Ascending aorta (tissue), 2 donors: Measurements from ENCODE around the gene ARHGAP40. TPM values are rescaled to one million over a fixed set of nuclear protein-coding genes. Genes with fewer than 3 reads are reported as not detected.

Experiments used
- DNase-seq, 2 donors: peaks; one replicate each; pipeline ENCODE4 v3.0.0-alpha.2; 2019; ENCODE audit warnings: low spot score in 2 of 2
- H3K27ac ChIP-seq, 2 donors: fragments of 200-600 bp; sonication (generic); one replicate each; pipeline ENCODE4 v1.5.1; 2016 to 2017; ENCODE audit warnings: mild to moderate bottlenecking in 1 of 2
- H3K27me3 ChIP-seq: fragments of 200-600 bp; sonication (generic); one replicate; pipeline ENCODE4 v1.5.1; 2017
- H3K36me3 ChIP-seq, 2 donors: fragments of 200-600 bp; sonication (generic); one replicate each; pipeline ENCODE4 v1.5.1; 2016
- H3K4me1 ChIP-seq, 2 donors: fragments of 200-600 bp; sonication (generic); one replicate each; pipeline ENCODE4 v1.5.1; 2016 to 2017; ENCODE audit warnings: mild to moderate bottlenecking in 1 of 2
- H3K4me3 ChIP-seq, 2 donors: fragments of 200-600 bp; sonication (generic); one replicate each; pipeline ENCODE4 v1.5.1; 2016 to 2017; ENCODE audit warnings: mild to moderate bottlenecking in 1 of 2
- H3K9me3 ChIP-seq, 2 donors: fragments of 200-600 bp; sonication (generic); one replicate each; pipeline ENCODE4 v1.5.1; 2016
- CTCF ChIP-seq, 3 experiments: fragments of 200-600 bp in 2 of 3; fragments of 450-650 bp in 1 of 3; sonication (generic) in 2 of 3; IDR thresholded peaks; one replicate each; pipeline ENCODE4 v1.5.1; 2016 to 2019; ENCODE audit warnings: antibody characterized with exemption in 3 of 3, mild to moderate bottlenecking in 1 of 3, moderate library complexity in 1 of 3
- intact Hi-C: fragments of 100-400 bp; cut with DNase I; formaldehyde crosslinking; loops from one replicate; pipeline ENCODE4 v1.15.1; 2023
- total RNA-seq: library from RNA; depleted of rRNA; stranded (reverse); fragments of >200 nt; gene quantifications from one replicate; pipeline ENCODE4 v1.1.0, GENCODE V29; 2016

The ARHGAP40 gene
- total RNA-seq, 1 donor from 2014 or later = not detected

- H3K9me3 ChIP-seq = no peaks in the 10 kb centered on the region
- peaks cover 0 to 3% of the 10 kb centered on the region in 2 donors for H3K4me1 ChIP-seq
- no peak overlapping the region for H3K27ac ChIP-seq
- no peak for TF ChIP-seq CTCF (IDR thresholded peaks at IDR 0.05)
- H3K36me3 ChIP-seq = no peaks in the 10 kb centered on the region
- no peak for DNase-seq
- H3K4me3 ChIP-seq = no peak overlapping the region
- intact Hi-C loops = no loop called here
- H3K27me3 ChIP-seq = no peaks in the 10 kb centered on the region
Observed at GRCh38 chr20:38583306-38583705, 18.3 kb upstream of the ARHGAP40 start.

- no peak overlapping the region for H3K27ac ChIP-seq
- H3K9me3 ChIP-seq = no peaks in the 10 kb centered on the region
- no peak overlapping the region for H3K4me3 ChIP-seq
- TF ChIP-seq CTCF (IDR thresholded peaks at IDR 0.05) = no peak
- DNase-seq = no peak
- intact Hi-C loops = no loop called here
- no peaks in the 10 kb centered on the region for H3K27me3 ChIP-seq
- no peaks in the 10 kb centered on the region for H3K36me3 ChIP-seq
- H3K4me1 ChIP-seq = peaks cover 0 to 3% of the 10 kb centered on the region in 2 donors
Observed at GRCh38 chr20:38584099-38584763, 17.4 kb upstream of the ARHGAP40 start.

GRCh38 chr20:38585404-38586180 lies 16.0 kb upstream of the ARHGAP40 start:
- Histone ChIP-seq H3K9me3 (no peaks in the 10 kb centered on the region), H3K4me3 (no peak overlapping the region), H3K36me3 (no peaks in the 10 kb centered on the region), H3K4me1 (peaks cover 0 to 3% of the 10 kb centered on the region in 2 donors), H3K27me3 (no peaks in the 10 kb centered on the region), H3K27ac (no peak overlapping the region)
- TF ChIP-seq CTCF (IDR thresholded peaks at IDR 0.05) = no peak
- intact Hi-C loops = no loop called here
- DNase-seq = no peak

- H3K27ac ChIP-seq = no peak overlapping the region
- peaks cover 0 to 2% of the 10 kb centered on the region in 2 donors for H3K4me1 ChIP-seq
- H3K27me3 ChIP-seq = no peaks in the 10 kb centered on the region
- no peaks in the 10 kb centered on the region for H3K36me3 ChIP-seq
- intact Hi-C loops = no loop called here
- no peaks in the 10 kb centered on the region for H3K9me3 ChIP-seq
- no peak overlapping the region for H3K4me3 ChIP-seq
- no peak for DNase-seq
- TF ChIP-seq CTCF (IDR thresholded peaks at IDR 0.05) = no peak
Observed at GRCh38 chr20:38586181-38586525, 15.5 kb upstream of the ARHGAP40 start.

- intact Hi-C loops = no loop called here
- no peak for DNase-seq
- no peaks in the 10 kb centered on the region for H3K4me1 ChIP-seq
- H3K36me3 ChIP-seq = no peaks in the 10 kb centered on the region
- no peak overlapping the region for H3K4me3 ChIP-seq
- no peak for TF ChIP-seq CTCF (IDR thresholded peaks at IDR 0.05)
- no peaks in the 10 kb centered on the region for H3K9me3 ChIP-seq
- H3K27me3 ChIP-seq = no peaks in the 10 kb centered on the region
- H3K27ac ChIP-seq = no peak overlapping the region
Observed at GRCh38 chr20:38588303-38588702, 13.3 kb upstream of the ARHGAP40 start.
